ENCODE data around the gene KCNQ4. TPM values are rescaled to one million over a fixed set of nuclear protein-coding genes. Genes with fewer than 3 reads are reported as not detected.

The KCNQ4 gene
- total RNA-seq, 2 experiments from 2014 or later = 0.38 to 0.43 TPM

GRCh38 chr1:40810927-40811326, 27.3 kb downstream of the KCNQ4 start:
- no peaks in the 10 kb centered on the region for H3K9me3 Mint-ChIP-seq
- intact Hi-C loops (cut with micrococcal nuclease) = no loop called here
- H3K4me3 Mint-ChIP-seq = no peak overlapping the region

GRCh38 chr1:40815420-40815819, 31.8 kb downstream of the KCNQ4 start:
- DNase-seq = no peak
- no peak overlapping the region for H3K27ac Mint-ChIP-seq
- ChIA-PET POLR2A (interaction anchor here (1.0 kb wide), 1 partner anchor 97 kb away, joined by 3 read pairs; no protein-coding TSS in a partner anchor), CTCF (interaction anchor here (1.2 to 2.7 kb wide), 2 partner anchors 34 to 41 kb away, joined by 3 to 14 read pairs; no protein-coding TSS in a partner anchor)
- no peaks in the 10 kb centered on the region for H3K36me3 Mint-ChIP-seq (ENCODE audit: low read depth)
- H3K4me1 Mint-ChIP-seq (ENCODE audit: low read depth) = peaks cover 12% of the 10 kb centered on the region
- no peak overlapping the region for H3K4me3 Mint-ChIP-seq
- no peak for TF ChIP-seq CTCF (IDR thresholded peaks at IDR 0.05)
- no peaks in the 10 kb centered on the region for H3K9me3 Mint-ChIP-seq
- intact Hi-C loops (cut with micrococcal nuclease) = no loop called here
- ATAC-seq = no peak
- H3K27me3 Mint-ChIP-seq = peaks cover 3% of the 10 kb centered on the region

More at GRCh38 chr1:40810927-40811326, 27.3 kb downstream of the KCNQ4 start:
- H3K27me3 Mint-ChIP-seq = no peaks in the 10 kb centered on the region
- DNase-seq (no peak), ATAC-seq (no peak)
- TF ChIP-seq CTCF (IDR thresholded peaks at IDR 0.05) = no peak
- ChIA-PET CTCF (interaction anchor here (0.8 to 2.2 kb wide), 3 partner anchors 23 to 39 kb away, joined by 4 to 9 read pairs (median 6); no protein-coding TSS in a partner anchor), POLR2A (interaction anchor here (0.9 kb wide), 1 partner anchor 31 kb away, joined by 3 read pairs; no protein-coding TSS in a partner anchor)
- H3K4me1 Mint-ChIP-seq (ENCODE audit: low read depth) = peaks cover 18% of the 10 kb centered on the region
- H3K27ac Mint-ChIP-seq = no peak overlapping the region
- no peaks in the 10 kb centered on the region for H3K36me3 Mint-ChIP-seq (ENCODE audit: low read depth)

DNA sequence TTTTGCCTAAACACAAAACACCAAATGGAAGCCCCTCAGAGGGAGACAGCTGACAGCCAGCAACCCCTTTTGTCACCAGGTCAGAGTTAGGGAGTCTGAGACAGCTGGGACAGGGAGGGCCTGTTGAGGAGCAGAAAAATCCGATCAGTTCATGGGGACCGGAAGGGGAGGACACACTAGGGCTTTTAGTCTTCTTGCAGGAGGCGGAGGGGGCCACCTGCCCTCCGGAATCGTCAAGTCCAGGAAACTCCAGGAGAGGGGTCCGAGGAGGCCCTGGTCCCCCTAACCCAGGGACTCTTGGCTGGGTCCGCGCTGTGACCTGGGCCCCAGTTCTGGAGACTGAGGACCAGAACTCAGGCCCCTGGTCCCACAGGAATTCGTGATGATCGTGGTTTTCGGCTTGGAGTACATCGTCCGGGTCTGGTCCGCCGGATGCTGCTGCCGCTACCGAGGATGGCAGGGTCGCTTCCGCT, 34.2 kb downstream of the KCNQ4 start:
- H3K9me3 Mint-ChIP-seq = no peaks in the 10 kb centered on the region
- H3K27me3 Mint-ChIP-seq = peaks cover 3% of the 10 kb centered on the region
- intact Hi-C loops (cut with micrococcal nuclease) = no loop called here
- ChIA-PET POLR2A (interaction anchor here (1.0 to 1.6 kb wide), 2 partner anchors 13 to 15 kb away, joined by 3 to 4 read pairs; no protein-coding TSS in a partner anchor), CTCF (interaction anchor here (2.7 kb wide), 1 partner anchor 43 kb away, joined by 14 read pairs; no protein-coding TSS in a partner anchor)
- no peak for TF ChIP-seq CTCF (IDR thresholded peaks at IDR 0.05)
- H3K27ac Mint-ChIP-seq = peak overlapping the region; percentile 25
- H3K4me3 Mint-ChIP-seq = peak overlapping the region; percentile 72
- peaks cover 11% of the 10 kb centered on the region for H3K4me1 Mint-ChIP-seq (ENCODE audit: low read depth)
- no peak for DNase-seq
- ATAC-seq = no peak
- no peaks in the 10 kb centered on the region for H3K36me3 Mint-ChIP-seq (ENCODE audit: low read depth)

DNA sequence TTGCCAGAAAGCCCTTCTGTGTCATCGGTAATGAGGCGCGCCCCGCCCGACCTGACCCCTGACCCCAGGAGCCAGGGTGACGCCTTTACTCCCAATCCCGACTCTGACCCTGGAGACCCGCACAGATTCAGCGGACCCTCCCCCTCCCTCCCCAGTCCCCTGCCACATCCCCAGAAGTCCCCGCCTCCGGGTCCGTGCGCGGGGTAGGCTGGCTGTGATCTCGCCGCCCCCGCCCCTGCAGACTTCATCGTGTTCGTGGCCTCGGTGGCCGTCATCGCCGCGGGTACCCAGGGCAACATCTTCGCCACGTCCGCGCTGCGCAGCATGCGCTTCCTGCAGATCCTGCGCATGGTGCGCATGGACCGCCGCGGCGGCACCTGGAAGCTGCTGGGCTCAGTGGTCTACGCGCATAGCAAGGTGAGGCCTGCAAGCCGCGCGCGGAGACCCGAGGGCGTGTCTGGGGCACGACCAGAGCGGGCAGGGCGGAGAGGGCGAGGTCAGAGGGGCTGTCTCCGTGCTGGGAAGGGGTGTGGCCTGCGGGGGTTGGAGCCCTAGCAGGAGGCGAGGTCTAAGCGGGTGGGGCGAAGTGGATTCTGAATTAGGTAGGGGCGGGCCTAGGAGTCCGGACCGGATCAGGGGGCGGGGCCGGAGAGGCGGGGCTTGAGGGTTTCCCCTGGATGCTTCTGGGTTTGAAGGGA, 34.8 kb downstream of the KCNQ4 start:
- ATAC-seq = peak; percentile 99
- POLR2A ChIA-PET = interaction anchor here (1.0 to 1.6 kb wide), 3 partner anchors 10 to 16 kb away, joined by 3 to 4 read pairs (median 3); no protein-coding TSS in a partner anchor

More for the DNA sequence above, 34.8 kb downstream of the KCNQ4 start:
- H3K36me3 Mint-ChIP-seq (ENCODE audit: low read depth) = no peaks in the 10 kb centered on the region
- peak; percentile 93 for DNase-seq
- H3K27me3 Mint-ChIP-seq = peaks cover 3% of the 10 kb centered on the region
- H3K9me3 Mint-ChIP-seq = no peaks in the 10 kb centered on the region
- intact Hi-C loops (cut with micrococcal nuclease) = no loop called here
- peak overlapping the region; percentile 49 for H3K27ac Mint-ChIP-seq
- peak overlapping the region; percentile 72 for H3K4me3 Mint-ChIP-seq
- H3K4me1 Mint-ChIP-seq (ENCODE audit: low read depth) = peaks cover 11% of the 10 kb centered on the region
- TF ChIP-seq CTCF (IDR thresholded peaks at IDR 0.05) = no peak
- CTCF ChIA-PET = no interaction called here

Measured in activated CD8-positive, alpha-beta T cell treated with anti-CD3 and anti-CD28 coated beads for 36 hours (primary cell).